Activated T-cell treated with anti-CD3 and anti-CD28 coated beads, Interleukin-2, amount 50 U/mL, for 1 hour (primary cell): ENCODE results near the gene PEX19.

Experiments used
- DNase-seq: peaks from one replicate; pipeline ENCODE4 v3.0.0-alpha.2; 2020

Gene PEX19

DNA sequence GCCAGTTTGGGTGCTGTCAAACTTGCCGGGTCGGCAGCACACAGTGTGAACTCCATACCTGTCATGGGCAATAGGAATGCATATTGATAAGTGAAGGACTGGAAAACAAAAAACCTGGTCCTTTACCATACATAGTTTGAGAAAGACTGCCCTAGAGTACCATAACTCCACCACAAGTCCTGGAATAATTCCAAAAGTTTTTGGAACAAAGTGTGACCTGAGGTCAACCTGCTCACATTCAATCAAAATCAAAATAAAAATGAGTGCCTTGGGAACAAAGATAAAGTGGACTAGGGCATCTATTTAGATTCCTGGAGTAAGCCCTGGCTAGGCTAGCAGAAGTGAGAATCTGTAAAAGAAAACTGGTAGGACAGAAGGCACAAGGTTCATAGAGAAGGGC, 7.6 kb downstream of the PEX19 start:
- DNase-seq: no peak

DNA sequence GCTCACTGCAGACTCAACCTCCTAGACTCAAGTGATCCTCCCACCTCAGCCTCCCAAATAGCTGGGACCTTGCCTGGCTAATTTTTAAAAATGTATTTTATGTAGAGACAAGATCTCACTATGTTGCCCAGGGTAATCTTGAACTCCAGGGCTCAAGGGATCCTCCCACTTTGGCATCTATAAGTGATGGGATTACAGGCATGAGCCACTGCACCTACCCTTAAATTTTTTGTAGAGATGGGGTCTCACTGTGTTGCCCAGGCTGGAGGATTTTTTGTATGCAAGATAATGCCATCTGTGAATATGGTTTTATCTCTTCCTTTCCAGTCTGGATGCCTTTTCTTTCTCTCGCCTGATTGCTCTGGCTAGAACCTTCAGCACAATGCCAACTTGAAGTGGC, 13.9 kb downstream of the PEX19 start:
- no peak for DNase-seq

DNA sequence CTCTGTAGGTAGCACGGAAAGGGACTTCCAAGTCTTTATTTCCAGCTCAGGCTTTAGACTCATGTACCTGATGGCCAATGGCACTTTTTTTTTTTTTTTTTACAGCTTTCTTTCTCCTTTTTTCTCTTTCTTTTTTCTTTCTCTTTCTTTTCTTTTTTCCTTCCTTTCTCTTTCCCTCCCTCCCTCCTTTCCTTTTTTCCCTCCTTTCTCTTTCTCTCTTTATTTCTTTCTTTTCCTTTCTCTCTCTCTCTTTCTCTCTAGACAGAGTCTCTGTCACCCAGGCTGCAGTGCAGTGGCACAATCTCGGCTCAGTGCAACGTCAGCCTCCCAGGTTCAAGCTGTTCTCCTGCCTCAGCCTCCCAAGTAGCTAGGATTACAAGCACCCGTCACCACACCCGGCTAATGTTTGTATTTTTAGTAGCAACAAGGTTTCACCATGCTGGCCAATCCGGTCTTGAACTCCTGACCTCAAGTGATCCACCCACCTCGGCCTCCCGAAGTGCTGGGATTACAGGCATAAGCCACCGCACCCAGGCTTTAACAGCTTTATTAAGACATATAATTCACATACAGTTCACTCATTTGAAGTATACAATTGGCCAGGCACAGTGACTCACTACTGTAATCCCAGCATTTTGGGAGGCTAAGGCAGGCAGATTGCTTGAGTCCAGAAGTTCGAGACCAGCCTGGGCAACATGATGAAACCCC, 17.5 kb downstream of the PEX19 start:
- DNase-seq: no peak

DNA sequence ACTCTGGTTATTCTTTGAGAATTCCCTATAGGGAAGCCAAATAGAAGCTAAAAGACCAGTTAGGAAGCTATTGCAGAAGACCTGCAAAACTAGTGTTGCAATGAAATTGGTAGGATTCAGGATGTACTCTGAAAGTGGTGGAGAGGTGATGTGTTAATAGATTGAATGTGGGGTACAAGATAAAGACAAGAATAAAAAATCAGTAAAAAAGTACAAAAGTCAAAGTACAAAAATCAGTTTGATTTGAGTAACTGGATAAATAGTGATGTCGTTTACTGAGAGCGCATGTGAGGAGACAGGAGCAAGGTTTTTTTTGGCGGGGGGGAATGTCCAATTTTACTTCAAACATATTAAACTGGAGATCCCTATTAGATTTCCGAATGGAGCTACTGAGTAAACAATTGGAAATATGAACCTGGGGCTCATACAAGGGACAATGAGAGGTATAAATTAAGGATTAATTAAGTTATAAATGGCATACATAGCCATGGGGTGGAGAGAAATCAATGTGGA, 20.1 kb downstream of the PEX19 start:
- no peak for DNase-seq

DNA sequence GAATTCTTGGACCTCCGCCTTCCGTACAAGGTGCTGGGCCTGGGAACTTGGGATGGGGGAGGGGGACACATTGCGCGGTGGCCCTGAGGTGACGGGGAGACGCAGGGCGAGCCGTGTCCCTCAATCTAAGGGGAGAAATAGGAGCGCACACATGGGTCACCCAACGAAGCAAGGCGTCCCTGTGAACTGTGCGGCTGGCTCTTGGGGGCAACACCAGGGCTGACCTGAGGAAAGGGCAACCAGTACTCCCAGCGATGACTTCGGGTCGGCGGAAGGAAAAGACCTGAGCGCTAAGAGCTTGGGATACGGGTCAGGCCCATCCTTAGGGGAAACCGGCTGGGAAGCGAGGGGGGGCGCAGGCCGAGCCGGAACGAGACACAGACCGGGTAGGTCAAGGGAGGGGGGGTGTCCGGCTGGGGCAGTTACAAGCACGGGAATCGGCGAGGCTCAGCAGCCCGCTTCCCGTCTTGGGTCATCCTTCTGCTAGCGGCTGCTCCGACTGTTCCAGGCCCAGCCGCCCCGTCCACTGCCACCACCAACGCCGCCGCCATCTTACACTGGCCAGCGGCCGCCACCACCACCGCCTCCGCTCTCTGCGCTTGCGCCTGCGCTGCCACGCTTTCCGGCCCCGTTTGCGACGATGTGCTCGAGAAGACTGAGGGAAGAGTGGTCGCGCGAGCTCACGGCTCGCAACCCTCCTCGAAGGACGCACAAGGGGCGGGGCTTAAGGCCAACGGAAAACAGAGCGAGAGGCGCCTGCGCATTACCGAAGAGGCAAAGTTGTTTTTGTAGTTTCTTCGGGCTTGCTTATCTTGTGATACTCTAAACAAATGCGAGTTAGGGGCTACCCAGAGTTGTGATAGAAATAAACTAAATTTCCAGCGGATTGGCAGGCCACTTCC, 22.8 kb downstream of the PEX19 start, which contains the start of gene DCAF8:
DCAF8 (minus strand) TSS at position 657 of the 902 bp plus-strand sequence. CDS start 18,541 bp downstream, outside the sequence.
- peak; percentile 95 for DNase-seq

DNA sequence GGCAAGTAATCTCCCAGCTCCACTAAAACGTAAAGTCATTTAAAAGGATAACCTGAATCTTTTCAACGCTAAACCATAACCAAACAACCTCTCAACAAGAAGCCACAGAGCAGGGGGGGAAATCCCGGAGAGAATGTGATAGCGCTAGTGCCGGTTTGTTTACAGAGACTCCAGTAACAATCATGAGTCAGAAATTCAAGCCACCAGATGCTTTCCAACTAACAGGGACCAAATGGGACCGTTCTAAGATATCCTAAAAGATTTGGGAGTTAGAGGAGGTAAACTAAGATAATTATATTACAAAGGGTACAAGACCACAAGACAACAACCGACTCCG, 23.4 kb downstream of the PEX19 start:
- DNase-seq: peak; percentile 58

DNA sequence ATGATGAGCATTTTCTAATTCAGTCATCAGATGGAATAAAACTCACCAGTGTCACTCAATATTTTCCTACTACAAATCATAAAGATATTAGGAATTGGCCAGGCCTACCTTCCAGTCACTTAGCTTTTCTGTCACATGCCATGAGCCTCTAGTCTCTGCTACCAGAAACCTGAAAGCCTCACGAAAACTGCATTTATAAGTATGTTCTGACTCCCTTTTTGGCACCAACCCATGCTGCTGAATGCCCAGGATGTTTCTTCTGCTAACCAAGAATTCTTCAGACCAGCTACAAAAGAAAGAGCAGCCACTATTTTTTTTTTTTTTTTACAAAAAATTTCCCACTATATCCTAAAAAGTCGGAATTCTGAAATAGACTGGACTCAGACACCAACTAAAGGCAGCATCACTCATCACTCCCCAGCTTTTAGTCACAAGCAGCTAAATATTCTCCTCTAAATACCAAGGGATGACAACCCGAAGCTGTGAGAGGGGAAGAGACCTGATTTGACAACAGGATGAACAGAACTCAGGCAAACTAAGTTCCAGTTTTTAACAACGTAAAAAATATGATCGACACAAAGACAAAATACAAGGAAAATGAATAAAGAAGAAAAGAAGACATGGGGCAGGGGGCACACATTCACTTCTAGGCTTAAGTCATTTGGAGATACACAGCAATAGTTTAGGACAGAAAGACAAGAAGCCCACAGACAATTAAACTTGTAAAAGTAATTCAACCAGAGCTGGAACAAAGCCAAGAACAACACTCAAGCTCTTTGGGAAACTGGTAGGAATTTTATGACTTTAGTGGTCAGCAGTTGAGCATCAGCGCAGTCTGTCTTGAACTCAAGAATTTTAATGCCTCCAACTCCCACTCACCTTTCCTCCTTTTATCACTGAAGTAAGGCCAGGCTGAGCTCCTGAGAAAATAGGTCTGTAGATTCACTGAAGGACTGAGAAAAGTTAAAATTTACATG, 24.2 kb downstream of the PEX19 start:
- DNase-seq: no peak

DNA sequence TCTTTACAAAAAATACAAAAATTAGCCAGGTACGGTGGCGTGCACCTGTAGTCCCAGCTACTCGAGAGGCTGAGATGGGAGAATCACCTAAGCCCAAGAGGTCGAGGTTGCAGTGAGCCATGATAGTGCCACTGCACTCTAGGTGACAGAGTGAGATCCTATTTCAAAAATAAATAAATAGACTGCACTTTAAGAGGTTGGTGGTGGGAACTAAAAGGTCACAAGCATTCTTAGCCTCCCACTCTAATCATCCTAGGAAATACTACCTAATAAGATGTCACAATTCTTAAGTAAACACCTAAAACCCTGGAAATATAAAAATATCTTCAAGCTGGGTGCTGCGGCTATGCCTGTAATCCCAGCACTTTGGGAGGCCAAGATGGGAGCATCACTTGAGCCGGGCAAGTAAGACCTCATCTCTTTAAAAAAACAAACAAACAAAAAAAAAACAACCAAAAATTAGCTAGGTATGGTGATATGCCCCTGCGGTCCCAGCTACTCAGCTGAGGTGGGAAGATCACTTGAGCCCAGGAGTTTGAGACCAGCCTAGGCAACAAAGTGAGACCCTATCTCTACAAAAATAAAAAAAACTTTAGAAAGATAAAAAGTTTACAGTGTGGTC, 26.6 kb downstream of the PEX19 start:
- DNase-seq: no peak

DNA sequence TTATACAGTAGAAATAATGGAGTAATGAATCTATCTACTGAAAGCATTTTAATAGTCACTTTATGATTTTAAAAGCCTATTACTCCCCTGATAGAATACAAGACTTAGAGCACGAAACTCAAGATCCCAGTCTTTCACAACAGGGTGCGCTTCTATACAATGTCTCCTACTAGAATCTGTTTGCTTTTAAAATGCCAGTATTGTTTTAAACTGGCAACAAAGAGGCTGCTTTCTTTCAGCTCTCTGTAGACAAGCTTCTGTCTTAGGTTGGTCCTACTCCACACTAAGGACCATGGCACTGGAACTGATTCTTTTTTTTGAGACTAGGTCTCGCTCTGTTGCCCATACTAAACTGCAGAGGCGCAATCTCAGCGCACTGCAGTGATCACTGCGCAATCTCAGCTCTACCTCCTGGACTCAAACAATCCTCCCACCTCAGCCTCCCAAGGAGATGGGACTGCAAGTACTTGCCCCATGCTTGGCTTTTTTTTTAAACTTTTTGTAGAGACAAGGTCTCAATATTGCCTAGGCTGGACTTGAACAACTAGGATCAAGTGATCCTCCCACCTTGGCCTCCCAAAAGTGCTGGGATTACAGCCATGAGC, 27.4 kb downstream of the PEX19 start:
- no peak for DNase-seq

DNA sequence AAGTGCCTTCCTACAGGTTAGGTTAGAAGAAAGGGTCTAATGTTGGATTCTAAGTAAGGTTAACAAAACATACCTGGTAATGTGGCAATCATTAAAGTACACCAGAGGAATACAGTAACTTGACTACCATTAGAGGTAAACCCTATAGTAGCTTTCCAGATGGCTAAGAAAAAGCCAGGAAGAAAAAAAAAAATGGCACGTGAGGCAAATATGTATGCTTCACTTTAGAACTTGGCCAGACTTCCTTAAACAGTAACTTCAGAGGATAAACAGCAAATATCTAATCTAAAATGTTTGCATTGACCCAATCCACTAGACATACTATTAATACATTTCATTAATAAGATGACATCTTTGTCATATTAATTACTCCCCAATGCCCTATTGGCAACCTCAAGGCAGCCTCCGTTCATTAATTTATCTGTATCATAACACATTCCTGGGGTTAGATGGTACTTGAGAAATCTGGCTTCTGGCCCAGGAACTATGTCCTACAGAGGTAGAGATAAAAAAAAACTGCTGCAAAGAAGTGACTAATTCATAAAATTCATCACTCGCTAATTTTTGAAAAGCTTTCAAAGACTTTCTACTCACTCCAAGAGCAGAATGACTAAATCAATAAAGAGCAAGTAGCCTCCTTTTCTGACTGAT, 28.4 kb downstream of the PEX19 start:
- DNase-seq: no peak

DNA sequence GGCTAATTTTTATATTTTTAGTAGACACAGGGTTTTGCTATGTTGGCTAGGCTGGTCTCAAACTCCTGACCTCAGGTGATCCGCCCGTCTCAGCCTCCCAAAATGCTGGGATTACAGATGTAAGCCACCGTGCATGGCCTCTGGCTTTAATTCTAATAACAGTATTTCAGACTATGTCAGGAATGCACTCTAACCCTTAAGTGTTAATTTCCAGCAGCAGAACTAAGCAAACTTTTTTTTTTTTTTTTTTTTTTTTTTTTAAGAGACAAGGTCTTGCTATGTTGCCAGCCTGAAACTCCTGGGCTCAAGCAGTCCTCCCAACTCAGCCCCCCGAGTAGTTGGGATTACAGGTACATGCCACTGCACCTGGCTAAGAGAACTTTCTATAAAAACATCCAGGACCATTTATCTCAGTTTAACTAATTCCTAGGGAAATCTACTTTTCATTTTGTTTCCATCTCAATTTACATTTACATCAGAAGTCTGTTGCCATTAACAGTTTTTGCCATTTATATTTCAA, 29.1 kb downstream of the PEX19 start:
- DNase-seq: no peak

DNA sequence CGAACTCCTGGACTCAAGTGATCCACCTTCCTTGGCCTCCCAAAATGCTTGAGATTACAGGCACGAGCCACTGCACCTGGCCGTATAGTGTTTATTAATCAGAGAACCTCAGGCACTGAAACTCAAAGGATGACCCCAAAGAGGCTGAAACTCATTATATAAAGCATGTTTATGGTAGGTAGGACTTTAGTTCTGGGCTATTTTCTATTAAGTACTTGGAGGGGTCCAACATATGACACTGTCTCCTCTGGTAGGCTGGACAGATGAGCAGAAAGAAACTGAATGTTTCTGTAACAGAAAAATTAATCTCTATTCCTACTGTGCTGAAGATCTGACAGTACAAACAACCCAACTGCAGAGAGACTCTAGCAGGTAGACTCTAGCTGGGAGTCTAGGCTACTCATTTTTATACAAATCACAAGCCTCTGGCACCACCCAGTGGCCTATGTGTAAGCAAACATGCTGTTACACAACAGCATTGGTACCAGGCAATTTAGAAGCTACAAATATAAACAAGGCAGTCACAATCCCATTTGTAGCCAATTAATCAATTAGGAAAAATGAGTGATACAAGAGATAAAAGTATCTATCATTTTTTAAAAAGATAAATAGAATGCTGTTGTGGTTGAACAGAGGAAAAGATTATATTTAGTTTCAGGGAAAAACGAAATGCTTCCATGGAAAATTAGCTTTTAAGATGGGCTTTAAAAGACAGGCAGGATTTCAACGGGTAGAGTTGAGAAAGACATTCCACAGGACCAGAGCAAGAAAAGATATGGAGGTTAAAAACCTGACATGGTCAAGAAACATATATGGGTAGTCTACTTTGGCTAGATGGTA, 33.0 kb downstream of the PEX19 start:
- DNase-seq: peak; percentile 44

DNA sequence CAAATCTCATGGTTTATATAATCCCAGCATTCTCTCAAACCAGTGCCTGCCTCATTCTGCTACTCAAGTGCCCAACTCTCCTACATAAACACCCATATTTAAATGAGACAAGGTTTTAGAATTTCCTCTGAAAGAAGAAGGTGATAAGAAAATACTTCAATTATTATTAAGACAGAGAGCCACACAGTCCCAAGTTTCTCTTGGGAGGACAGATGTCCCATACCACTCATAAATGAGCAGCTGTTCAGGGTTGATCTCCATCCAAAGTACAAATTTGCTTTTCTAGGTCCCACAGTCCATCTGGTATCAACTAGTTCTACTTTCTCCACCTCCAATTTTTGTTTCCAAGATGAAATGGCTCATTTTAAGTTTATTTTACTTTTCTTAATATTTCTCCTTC, 33.9 kb downstream of the PEX19 start:
- no peak for DNase-seq

DNA sequence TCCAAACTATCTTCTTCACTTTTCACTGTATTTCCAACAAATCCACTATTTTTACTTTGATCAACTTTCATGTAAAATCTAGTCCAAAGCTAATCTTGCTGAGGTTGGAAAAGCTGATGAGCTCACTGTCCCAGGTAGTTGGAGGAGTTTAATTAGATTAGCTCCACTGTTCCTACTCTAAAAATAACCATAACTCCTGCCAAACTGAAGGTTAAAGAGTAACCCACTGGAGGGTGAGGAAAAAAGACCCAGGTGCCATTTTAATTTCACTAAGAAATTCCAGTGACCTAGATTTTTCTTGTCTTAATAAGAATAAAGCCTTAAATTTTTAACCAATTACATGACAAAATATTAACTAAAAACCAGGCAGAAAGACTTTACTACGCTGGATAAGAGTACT, 37.9 kb downstream of the PEX19 start:
- DNase-seq: no peak

DNA sequence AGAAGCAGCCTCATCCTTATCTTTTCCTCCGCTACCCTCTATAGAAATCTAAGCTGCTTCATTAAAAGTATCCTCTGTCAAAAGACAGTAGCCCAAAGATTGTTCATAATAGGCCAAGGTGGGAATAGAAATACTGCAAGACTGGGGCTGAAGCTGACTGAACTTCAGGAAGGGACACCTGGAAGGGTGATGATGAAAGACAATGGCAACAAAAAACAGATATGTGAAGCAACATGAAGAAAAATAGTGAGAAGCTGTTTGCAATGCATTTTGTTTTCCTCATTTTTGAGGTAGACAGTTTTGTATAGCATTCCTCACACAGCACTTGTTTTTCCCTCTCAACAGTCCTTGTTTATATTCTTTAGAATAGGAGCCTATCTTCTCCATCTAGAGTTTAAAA, 39.5 kb downstream of the PEX19 start:
- DNase-seq: no peak

DNA sequence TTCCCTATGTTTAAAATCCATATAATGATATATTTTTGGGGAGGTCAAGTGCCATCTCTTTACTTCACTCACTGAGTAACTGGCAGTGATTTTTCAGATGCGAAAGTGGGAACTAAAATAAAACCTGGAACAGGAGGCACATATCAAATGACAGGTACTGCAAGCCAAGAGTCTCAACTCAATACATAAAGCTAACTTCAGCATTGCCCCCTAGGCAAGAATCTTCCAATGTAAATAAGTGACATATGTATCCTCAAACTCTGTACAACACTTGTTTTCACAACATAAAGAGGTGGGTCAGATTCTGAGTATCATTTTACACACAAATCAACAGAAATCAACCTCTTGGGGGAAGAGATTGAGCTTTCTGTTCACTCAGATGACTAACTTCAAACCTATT, 40.7 kb downstream of the PEX19 start:
- DNase-seq: no peak

DNA sequence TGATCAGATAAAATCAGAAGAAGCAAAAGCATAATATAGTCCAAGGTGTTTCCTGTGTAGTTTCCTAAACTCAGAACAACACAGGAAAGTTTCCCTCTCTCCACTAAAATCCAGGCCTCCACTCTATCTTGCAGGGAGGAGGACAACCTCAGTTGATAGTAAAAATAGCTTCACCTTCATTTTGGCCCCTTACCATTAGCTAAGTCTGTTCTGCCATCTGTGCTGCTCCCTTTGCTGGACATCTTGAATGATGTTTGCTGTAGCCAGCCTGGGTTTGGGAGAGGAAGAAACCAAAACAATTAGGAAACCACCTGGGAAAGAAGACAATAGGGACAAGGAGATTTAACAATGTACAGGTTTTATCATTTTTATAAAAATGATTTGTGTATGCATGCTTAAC, 41.2 kb downstream of the PEX19 start:
- DNase-seq: no peak

DNA sequence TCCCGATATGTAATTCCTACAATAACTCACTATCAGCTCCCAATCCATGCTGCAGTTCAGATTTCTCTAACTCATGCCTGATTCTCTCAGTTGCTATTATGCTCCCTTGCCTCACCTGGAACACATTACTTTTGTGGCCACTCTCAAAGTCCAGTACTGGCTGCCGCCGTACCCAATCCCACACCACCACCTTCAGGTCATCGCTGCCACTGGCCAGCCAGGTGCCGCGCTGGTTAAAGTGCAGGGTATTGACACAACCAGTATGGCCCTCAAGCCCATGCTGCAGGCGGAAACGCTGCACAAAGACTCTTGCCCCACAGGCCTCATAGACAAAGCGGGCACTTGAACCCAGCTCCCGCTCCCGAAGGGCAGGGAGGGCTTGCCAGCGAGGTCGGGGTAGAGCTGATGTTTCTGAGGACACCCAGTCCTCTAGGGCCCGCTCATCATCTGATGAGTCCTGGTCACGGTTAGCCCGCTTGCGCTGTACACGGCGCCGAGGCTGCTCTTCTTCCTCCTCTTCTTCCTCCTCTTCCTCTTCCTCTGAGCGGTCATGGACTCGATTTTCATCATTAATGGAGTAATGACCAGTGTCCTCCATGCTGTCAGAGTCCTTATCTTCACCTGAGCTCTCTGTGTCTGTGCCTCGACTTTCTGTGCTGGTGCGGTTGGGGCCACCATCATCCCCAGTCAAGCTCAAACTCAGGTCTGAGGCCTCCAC, 45.2 kb downstream of the PEX19 start:
- DNase-seq: no peak

DNA sequence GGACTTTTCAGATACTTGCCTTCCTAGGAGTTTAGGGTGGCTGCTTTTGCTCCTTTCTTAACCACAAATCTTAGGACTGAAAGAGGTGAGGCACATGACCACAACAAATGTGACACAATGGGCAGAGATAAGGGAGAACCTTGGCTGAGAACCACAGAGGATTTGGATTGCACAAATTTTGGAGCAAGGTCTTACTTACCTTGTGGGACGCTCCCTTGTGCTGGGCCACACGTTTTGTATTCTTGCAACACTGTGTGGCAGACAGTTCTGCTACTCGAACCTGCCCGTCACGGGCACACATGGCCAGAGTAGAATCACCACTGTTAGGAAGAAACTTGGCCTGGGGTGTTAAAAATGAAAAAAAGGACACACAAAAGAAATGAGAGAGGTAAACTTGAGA, 46.5 kb downstream of the PEX19 start:
- DNase-seq: no peak

DNA sequence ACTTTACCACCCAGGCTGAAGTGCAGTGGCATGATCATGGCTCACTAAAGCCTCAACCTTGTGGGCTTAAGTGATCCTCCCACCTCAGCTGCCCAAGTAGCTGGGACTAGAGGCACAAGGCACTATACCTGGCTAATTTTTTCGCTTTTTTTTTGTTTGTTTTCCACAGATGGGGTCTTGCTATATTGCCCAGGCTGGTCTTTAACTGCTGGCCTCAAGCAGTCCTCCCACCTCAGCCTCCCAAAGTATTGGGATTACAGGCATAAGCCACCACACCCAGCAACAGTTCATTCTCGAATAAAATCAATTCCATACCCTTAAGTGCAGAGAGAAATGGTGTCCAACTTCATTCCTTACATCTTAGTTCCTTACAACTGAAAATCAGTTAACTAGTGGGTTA, 47.4 kb downstream of the PEX19 start:
- no peak for DNase-seq
